Activated T-helper 2 cell treated with anti-CD3 and anti-CD28 coated beads, Interferon-gamma antibody, Interleukin-2, Interleukin-4, amounts not matched to agents 10 μg/mL and 5 μg/mL and 100 μg/mL, durations not matched to agents 14 hours and 24 hours and 36 hours (primary cell): ENCODE data around the gene FBRS. TPM values are rescaled to one million over a fixed set of nuclear protein-coding genes. Genes with fewer than 3 reads are reported as not detected.

Experiments used
- DNase-seq: peaks from one replicate; pipeline ENCODE4 v3.0.0; 2021; ENCODE audit warnings: low spot score
- H3K27ac Mint-ChIP-seq: one replicate; pipeline ENCODE4 v1.8.0; 2021; ENCODE audit warnings: mixed read lengths
- H3K27me3 Mint-ChIP-seq: one replicate; pipeline ENCODE4 v1.8.0; 2021; ENCODE audit warnings: low read depth, mixed read lengths
- H3K36me3 Mint-ChIP-seq: one replicate; pipeline ENCODE4 v1.8.0; 2021; ENCODE audit warnings: low read depth, mixed read lengths
- H3K4me1 Mint-ChIP-seq: one replicate; pipeline ENCODE4 v1.8.0; 2021; ENCODE audit warnings: low read depth, mixed read lengths
- H3K4me3 Mint-ChIP-seq: one replicate; pipeline ENCODE4 v1.8.0; 2021; ENCODE audit warnings: low read depth, mild to moderate bottlenecking, moderate library complexity, mixed read lengths
- H3K9me3 Mint-ChIP-seq: one replicate; pipeline ENCODE4 v1.8.0; 2021; ENCODE audit warnings: mixed read lengths
- intact Hi-C: fragments of 100-400 bp; cut with micrococcal nuclease; formaldehyde crosslinking; loops from one replicate; pipeline ENCODE4 v1.15.1; 2023
- total RNA-seq: library from RNA; stranded (reverse); gene quantifications from 2 replicates; pipeline ENCODE4 v1.2.3, GENCODE V29; 2022

The FBRS gene
- total RNA-seq, 1 donor from 2014 or later = 107 TPM

DNA sequence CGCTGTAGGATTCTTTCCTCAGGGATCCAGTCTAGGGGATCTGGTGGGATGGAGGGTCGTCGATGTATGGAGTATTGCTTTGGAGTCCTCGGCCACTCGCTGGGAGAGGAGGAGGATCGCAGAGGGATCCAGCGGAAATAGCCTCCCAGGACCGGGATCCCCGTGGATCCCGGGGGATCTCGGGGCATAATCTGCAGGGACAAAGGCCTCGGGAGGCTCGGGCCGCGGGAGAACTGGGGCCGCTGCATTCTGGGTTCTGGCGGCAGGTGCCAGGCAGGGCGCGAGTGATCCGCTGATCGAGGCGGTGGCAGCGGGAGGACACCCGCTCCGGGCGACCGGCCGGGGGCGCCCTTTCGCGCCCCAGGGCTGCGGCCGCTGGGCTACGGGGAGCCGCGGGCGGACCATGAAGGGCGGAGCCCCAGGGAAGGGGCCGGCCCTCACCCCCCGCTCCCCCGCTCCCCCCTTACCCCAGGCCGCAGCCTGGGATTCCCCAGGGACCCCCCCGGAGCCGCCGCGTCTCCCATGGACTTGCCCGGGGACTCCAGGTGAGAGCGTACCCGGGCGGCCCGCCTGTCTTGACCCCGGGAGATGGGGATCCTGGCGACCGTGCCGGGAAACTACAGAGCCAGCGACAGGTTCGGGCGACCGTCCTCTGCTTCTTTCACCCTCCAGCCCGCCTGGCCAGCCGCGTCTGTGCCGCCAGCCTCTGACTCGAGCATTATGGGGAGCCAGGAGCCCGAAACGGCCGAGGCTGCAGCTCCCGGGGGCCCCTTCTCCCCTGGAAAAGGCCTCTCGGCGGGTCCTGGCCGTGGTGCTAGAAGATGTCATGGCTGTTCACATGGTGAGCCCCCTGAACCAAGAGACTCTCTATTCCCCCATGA, 6.9 kb upstream of the FBRS start:
- H3K36me3 Mint-ChIP-seq = peaks cover 47% of the 10 kb centered on the region
- H3K27ac Mint-ChIP-seq = peak overlapping the region; percentile 97
- peaks cover 15% of the 10 kb centered on the region for H3K4me1 Mint-ChIP-seq
- peak overlapping the region; percentile 98 for H3K4me3 Mint-ChIP-seq
- H3K9me3 Mint-ChIP-seq = no peaks in the 10 kb centered on the region
- no peaks in the 10 kb centered on the region for H3K27me3 Mint-ChIP-seq
- intact Hi-C loops = loop anchor here (1.0 kb wide), 1 partner anchor 221 kb away; the partner anchor contains the start of gene DCTPP1
- DNase-seq = peak; percentile 76

DNA sequence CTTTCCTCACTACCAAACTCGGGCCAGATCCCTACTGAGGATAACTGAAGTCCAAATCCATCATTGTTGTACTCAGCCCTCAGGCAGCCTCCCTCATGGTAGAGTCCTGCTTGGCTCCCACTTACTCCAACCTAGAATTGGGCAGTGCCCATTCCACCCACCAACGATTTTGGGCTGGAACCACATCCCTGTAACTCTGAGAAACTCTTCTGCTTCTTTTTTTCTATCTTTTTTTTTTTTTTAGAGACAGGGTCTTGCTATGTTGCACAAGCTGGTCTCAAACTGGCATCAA, 6.3 kb upstream of the FBRS start:
- H3K9me3 Mint-ChIP-seq = no peaks in the 10 kb centered on the region
- H3K36me3 Mint-ChIP-seq = peaks cover 53% of the 10 kb centered on the region
- peak overlapping the region; percentile 92 for H3K4me3 Mint-ChIP-seq
- H3K27me3 Mint-ChIP-seq = no peaks in the 10 kb centered on the region
- no peak for DNase-seq
- intact Hi-C loops = no loop called here
- peak overlapping the region; percentile 71 for H3K27ac Mint-ChIP-seq
- H3K4me1 Mint-ChIP-seq = peaks cover 16% of the 10 kb centered on the region

DNA sequence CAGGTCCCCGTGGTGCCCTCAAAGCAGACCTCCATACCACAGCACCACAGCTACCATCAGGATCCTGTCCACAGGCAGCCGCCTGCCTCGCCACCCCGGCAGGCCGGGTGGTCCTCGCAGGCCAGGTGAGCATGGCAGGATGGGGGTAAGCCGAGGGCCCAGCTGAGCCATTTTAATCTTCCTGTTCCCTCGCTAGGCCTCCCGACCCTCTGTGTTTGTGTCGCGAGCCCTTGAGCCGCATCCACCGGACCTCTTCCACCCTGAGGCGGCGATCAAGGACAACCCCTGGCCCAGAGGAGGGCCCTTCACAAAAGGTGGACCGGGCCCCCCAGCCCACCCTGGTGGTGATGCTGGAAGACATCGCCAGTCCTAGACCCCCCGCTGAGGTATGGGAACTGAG, 5.5 kb upstream of the FBRS start:
- Mint-ChIP-seq H3K9me3 (no peaks in the 10 kb centered on the region), H3K27ac (peak overlapping the region; percentile 71), H3K4me1 (peaks cover 22% of the 10 kb centered on the region), H3K36me3 (peaks cover 57% of the 10 kb centered on the region), H3K27me3 (no peaks in the 10 kb centered on the region), H3K4me3 (peak overlapping the region; percentile 92)
- no peak for DNase-seq
- intact Hi-C loops = no loop called here

DNA sequence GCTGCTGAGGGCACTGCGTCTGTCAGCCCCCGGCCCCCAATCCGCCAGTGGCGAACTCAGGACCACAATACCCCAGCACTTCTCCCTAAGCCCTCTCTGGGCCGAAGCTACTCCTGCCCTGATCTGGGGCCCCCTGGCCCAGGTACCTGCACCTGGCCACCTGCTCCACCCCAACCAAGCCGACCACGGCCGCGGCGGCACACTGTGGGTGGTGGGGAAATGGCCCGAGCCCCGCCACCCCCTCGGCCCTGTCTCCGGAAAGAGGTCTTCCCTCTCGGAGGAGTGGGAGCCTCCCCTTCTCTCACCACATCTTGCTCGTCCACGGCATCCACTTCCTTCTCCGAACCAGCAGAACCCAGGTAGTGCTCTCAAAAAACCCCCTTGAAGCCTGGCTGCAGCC, 3.4 kb upstream of the FBRS start:
- Mint-ChIP-seq H3K27ac (no peak overlapping the region), H3K36me3 (peaks cover 61% of the 10 kb centered on the region), H3K4me3 (no peak overlapping the region), H3K27me3 (no peaks in the 10 kb centered on the region), H3K4me1 (peaks cover 22% of the 10 kb centered on the region), H3K9me3 (no peaks in the 10 kb centered on the region)
- DNase-seq = no peak
- intact Hi-C loops = no loop called here

GRCh38 chr16:30655815-30656347, 2.4 kb upstream of the FBRS start:
- no peaks in the 10 kb centered on the region for H3K27me3 Mint-ChIP-seq
- no peak overlapping the region for H3K27ac Mint-ChIP-seq
- no peaks in the 10 kb centered on the region for H3K9me3 Mint-ChIP-seq

GRCh38 chr16:30656388-30656787, 1.8 kb upstream of the FBRS start:
- peaks cover 69% of the 10 kb centered on the region for H3K36me3 Mint-ChIP-seq

More at GRCh38 chr16:30655815-30656347, 2.4 kb upstream of the FBRS start:
- Mint-ChIP-seq H3K4me1 (peaks cover 21% of the 10 kb centered on the region), H3K4me3 (no peak overlapping the region), H3K36me3 (peaks cover 66% of the 10 kb centered on the region)
- no peak for DNase-seq
- intact Hi-C loops = no loop called here

GRCh38 chr16:30656974-30657865, 1.0 kb upstream of the FBRS start:
- Mint-ChIP-seq H3K9me3 (no peaks in the 10 kb centered on the region), H3K36me3 (peaks cover 71% of the 10 kb centered on the region), H3K4me3 (peak overlapping the region; percentile 81), H3K27me3 (no peaks in the 10 kb centered on the region), H3K27ac (peak overlapping the region; percentile 87), H3K4me1 (peaks cover 32% of the 10 kb centered on the region)
- DNase-seq = no peak
- intact Hi-C loops = no loop called here

More at GRCh38 chr16:30656388-30656787, 1.8 kb upstream of the FBRS start:
- DNase-seq = no peak
- Mint-ChIP-seq H3K9me3 (no peaks in the 10 kb centered on the region), H3K27me3 (no peaks in the 10 kb centered on the region), H3K4me3 (no peak overlapping the region), H3K4me1 (peaks cover 26% of the 10 kb centered on the region), H3K27ac (peak overlapping the region; percentile 68)
- intact Hi-C loops = no loop called here

DNA sequence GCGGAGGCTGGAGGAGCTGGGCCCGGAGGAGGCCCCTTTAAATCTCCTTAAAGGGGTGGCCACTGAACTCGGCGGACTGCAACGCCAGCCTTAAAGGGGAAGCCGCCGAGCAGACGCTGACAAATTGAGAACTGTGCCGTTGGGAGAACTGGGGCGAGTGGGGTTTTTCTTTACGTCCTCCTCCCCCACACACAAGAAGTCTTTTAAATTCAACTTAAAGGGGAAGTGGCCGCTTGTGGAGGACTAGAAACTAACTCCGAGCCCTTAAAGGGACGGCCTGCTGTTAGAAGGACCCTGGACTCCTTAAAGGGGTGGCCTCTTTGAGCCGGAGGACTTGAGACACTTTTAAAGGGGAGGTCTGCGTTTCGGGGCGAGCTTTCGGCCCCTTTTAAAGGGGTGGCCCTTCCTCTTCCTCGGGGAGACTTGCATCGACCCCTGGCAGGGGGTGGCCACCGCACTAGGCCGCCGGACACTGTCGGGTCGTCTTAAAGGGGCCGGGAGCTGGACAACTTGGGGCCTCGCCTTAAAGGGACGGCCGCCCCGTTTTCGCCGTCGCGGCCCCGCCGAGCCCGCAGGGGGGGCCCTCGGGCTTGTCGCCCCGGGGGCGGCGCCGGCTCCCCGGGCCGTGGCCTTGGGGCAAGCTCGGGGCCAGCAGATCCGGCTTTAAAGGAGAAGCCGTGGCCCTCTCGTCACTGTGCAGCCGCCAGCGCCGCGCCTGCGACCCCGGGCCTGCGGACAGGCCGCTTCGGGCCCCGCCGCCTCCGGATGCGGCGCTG, 688 bp downstream of the FBRS start:
- intact Hi-C loops = loop anchor here (1.0 to 2.0 kb wide), 11 partner anchors 9 to 796 kb away; partner anchors contain the start of genes CDIPT, DCTPP1, PRR14 and ZNF768
- Mint-ChIP-seq H3K9me3 (no peaks in the 10 kb centered on the region), H3K36me3 (peaks cover 75% of the 10 kb centered on the region), H3K4me1 (peaks cover 36% of the 10 kb centered on the region), H3K27ac (peak overlapping the region; percentile 100), H3K4me3 (peak overlapping the region; percentile 89), H3K27me3 (no peaks in the 10 kb centered on the region)
- DNase-seq = no peak

- peaks cover 36% of the 10 kb centered on the region for H3K4me1 Mint-ChIP-seq
- no peaks in the 10 kb centered on the region for H3K9me3 Mint-ChIP-seq
- peak overlapping the region; percentile 85 for H3K27ac Mint-ChIP-seq
Measured at GRCh38 chr16:30659507-30660423, 1.5 kb downstream of the FBRS start.

DNA sequence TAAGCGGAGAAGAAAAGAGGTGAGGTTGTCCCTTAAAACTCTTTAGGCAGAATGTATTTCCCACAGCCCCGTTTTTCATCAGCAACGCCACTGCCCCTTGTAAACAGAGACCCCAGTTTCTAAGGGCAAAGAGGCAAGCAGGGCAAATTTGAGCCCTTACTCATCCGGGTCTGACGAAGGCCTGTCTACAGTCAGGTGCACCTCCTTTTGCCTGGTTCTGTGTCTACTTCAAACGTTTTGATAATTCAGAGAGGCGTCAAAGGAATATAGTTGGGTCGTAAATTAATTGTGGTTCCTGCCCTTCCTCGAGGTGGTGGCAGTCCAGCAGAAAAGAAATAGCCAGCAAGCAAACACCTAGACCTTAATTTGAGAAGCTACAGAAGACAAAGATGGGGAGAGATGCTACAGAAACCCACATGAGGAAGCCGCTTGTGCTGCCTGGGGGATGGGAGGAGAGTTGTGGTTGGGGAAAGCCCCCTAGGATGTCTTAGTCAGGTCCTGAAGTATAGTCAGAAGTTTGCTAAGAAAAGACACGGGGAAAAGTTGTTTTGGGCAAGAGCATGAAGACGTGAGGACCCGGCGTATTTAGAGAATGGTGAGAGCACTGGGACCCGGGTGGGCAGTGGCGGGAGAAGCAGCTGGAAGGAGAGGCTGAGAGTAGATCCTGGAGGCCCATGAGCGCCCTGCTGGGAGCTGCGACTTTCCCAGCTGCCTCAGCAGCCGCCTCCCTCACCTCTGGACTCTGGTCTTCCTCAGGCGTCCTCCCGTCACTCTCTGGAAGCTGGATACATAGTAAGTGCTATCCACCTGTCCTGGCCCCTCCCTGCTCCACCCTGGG, 2.4 kb downstream of the FBRS start:
- peaks cover 36% of the 10 kb centered on the region for H3K4me1 Mint-ChIP-seq
- H3K36me3 Mint-ChIP-seq = peaks cover 68% of the 10 kb centered on the region

More at GRCh38 chr16:30659507-30660423, 1.5 kb downstream of the FBRS start:
- Mint-ChIP-seq H3K27me3 (no peaks in the 10 kb centered on the region), H3K4me3 (peak overlapping the region; percentile 92), H3K36me3 (peaks cover 68% of the 10 kb centered on the region)
- intact Hi-C loops = loop anchor here (2.0 kb wide), 4 partner anchors 87 to 567 kb away; partner anchors contain the start of gene ZNF768
- DNase-seq = peak; percentile 43

GRCh38 chr16:30662449-30662848, 4.2 kb downstream of the FBRS start:
- peak overlapping the region; percentile 51 for H3K4me3 Mint-ChIP-seq
- DNase-seq = no peak
- peaks cover 69% of the 10 kb centered on the region for H3K36me3 Mint-ChIP-seq
- intact Hi-C loops = no loop called here
- H3K27me3 Mint-ChIP-seq = no peaks in the 10 kb centered on the region
- H3K9me3 Mint-ChIP-seq = no peaks in the 10 kb centered on the region
- H3K4me1 Mint-ChIP-seq = peaks cover 29% of the 10 kb centered on the region
- peak overlapping the region; percentile 85 for H3K27ac Mint-ChIP-seq

More for the DNA sequence above, 2.4 kb downstream of the FBRS start:
- Mint-ChIP-seq H3K4me3 (peak overlapping the region; percentile 92), H3K27ac (peak overlapping the region; percentile 85), H3K9me3 (no peaks in the 10 kb centered on the region), H3K27me3 (no peaks in the 10 kb centered on the region)
- peak; percentile 67 for DNase-seq
- intact Hi-C loops = no loop called here
